GM19372 (cell line): ENCODE measurements around the gene CA5B.
A peak's percentile ranks its signal among the peaks of the same experiment; 100 is the strongest.
"Not testable (repeated sequence)": the region's sequence is repeated elsewhere in the genome, so short reads cannot be mapped to it uniquely, and the experiment has no call there.

Experiments
- ATAC-seq: cut with Tn5 transposase; IDR thresholded peaks from one replicate; pipeline ENCODE4 v1.9.1; 2021; ENCODE audit warnings: mild to moderate bottlenecking, low read depth, moderate library complexity; ENCODE audit not compliant: unreplicated experiment

CA5B gene

DNA sequence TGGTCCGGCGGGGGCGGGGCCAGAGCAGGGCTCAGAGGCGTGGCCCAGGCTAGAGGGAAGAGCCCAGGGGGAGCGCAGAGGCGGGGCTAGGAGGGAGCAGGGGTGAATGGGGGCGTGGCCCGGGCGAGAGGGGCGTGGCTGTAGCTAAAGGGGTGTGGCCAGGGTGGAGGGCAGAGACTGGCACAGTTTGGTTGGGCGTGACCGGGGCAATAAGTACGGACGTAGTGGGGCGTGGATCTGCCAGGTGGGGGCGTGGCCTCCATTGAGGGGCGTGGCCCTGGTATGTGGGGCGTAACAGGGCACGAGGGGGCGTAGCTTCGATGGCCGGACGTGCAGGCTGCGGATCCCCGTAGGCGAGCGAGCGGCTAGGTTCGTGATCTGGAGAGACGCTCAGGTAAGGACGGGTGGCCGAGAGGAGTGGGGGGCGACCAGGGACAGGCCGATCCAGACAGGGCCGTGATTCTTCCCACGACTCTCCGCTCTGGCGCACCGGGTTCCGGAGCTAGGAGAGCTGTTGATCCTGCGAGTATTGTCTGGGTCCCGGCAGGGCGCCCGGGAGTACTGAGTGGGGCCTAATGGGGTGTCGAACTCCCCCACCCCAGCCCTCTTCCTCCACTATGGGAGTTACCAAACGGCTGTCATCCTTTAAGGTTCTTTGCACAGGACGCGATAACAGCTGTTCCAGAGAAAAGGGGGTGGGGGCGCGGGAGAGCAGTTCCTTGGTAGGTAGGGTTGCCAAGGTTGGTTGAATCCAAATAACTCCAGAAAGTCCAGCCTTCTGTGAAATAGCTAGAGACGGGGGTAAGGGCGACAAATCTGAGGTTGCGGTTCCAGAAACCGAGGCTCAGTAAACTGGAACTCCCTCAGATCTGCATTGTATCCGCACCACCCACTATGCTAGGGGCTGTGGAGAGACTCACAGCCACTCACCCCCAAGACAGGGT is at the start of gene CA5B:
Gene CA5B (plus strand): TSS at position 312 of the 944 bp plus-strand sequence. CDS start 11,754 bp downstream, outside the sequence.
- ATAC-seq, result peak; percentile 85

DNA sequence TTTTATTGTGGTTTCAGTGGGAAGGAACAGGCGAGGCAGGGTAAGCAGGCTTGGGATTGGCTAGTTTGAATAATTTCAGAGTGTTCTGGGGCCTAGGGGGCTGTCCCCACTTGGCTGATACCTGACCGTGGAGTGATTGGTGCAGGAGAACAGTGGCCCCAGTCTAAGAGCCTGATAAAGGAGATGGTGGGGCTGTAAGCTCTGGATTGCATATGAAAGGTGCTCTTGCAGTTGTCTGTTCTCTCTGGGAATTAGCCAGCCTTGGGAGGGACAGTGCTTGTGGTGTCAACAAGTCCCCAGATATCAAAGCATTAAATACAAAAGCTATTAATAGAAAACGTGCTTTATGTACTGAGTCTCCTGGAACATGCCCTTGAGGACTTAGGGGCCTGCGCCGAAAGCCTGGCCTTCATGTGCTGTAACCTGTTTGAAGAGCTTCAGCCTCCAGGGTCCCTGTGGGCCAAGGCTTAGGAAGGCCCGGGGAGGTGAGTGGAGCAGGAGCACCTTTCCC is 43.1 kb upstream of the CA5B start:
- no peak for ATAC-seq

GRCh38 chrX:15696516-15696915 is 41.6 kb upstream of the CA5B start:
- ATAC-seq, result no peak

- ATAC-seq, result no peak
Observed at GRCh38 chrX:15702488-15703371, 35.3 kb upstream of the CA5B start.

- not testable (repeated sequence) for ATAC-seq
Observed at GRCh38 chrX:15703809-15704208, 34.3 kb upstream of the CA5B start.

DNA sequence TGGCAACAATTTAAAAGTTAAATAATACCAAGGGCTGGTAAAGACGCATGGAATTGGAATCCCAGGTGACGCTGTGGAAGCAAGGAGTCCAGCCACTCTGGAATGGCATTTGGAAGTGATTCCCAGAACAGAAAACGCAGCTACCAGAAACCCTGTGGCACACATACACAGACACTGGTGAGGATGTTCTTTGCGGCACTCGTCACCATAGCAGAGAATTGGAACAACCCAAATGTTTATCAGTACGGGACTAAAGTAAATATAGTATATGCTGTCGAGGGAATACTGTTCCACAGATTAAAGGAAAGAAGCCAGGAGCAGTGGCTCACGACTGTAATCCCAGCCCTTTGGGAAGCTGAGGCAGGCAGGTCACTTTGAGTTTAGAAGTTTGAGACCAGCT is 33.8 kb upstream of the CA5B start:
- ATAC-seq, result not testable (repeated sequence)

DNA sequence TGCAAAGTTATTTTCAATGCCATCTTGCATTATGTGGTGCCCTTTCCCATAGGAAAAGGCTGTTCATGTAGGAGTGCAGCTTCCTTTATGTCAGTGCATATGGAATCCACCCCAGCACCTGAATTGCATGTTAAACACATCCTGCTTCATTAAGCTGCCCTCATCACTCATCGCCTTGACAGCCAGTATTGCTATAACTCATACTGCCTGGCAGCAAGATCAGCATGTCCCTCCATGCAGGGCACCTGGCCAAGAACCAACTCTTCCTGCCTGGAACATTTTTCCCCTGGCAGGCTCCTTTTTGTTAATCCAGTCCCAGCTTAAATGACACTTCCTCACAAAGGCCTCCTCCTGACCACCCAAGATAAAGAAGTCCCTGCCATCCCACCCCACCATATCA is 23.5 kb upstream of the CA5B start:
- no peak for ATAC-seq

GRCh38 chrX:15718283-15718970 is 19.6 kb upstream of the CA5B start:
- no peak for ATAC-seq

- no peak for ATAC-seq
Observed at GRCh38 chrX:15719324-15719968, 18.6 kb upstream of the CA5B start.

DNA sequence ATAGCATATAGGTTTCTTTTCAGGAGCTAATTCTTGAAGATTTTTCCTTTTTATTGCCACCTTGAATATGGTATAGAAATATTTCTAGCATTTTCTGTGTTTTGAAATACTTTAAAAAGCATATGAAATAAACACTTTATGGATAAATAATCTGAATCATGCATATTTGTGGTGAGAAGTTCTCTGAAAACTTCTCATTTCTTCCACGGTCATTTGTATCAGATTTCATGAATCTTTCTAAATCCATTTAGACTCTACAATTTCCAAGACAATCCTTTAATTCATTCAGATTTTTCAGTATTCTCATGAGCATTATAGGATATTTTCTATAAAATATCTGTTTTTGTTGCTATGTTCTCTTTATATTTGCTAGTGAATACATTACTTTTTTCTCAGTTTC is 16.2 kb upstream of the CA5B start:
- no peak for ATAC-seq

- ATAC-seq, result no peak
Observed at GRCh38 chrX:15723887-15724517, 14.1 kb upstream of the CA5B start.

- no peak for ATAC-seq
Observed at GRCh38 chrX:15724911-15725310, 13.2 kb upstream of the CA5B start.

- not testable (repeated sequence) for ATAC-seq
Observed at GRCh38 chrX:15731368-15731767, 6.7 kb upstream of the CA5B start.

GRCh38 chrX:15737190-15737958 is 696 bp upstream of the CA5B start:
- ATAC-seq, result peak; percentile 5

DNA sequence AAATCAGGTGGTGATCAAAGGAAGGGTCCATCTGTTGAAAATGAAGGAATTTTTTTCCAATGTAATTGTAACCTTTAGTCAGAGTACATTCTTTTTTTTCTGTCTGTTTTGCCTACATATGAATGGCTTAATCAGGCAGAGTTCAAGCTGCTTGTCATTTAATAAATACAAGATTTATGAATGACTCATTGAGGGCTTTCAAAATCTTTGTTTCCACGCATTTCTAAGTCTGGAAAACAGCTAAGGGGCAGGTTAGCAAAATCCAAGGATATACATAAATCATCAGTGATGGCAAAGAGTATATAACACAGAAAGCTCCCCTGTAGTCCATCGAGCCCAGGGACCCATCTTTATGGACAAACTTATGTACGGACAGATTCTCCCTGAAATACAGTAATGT is 1.8 kb downstream of the CA5B start:
- no peak for ATAC-seq

DNA sequence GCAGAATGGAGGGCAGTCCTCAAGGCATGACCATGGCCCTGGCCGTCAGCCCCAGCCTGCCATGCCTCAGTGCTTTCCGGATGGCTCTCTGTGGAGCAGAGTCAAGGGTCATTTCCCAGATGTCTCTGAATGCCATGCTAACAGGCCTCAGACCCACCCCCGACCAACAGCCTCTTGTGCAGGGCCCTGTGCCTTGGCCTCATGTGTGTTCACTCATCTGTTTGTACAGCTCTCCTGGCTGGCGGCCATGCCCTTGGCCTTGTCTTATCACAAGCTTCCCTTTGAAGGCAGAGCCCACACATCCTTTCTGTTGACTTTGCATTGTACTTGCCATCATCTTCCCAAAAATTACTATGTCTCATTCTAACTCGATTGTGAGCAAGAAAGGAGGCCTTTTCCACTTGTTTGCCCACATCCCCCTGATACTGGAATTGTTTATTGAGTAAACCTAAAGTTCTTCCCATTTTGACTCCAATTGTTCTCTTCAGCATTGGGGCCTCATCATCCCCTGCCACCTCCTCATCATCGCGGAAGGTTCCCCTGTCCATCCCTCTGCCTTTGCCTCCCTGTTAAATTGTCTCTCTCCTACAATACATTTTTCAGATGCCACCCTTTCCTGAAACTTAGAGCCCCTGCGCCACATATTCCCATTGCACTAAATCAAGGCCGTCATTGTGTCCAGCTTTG is 6.3 kb downstream of the CA5B start:
- no peak for ATAC-seq

- no peak for ATAC-seq
Observed at GRCh38 chrX:15745179-15745578, 7.1 kb downstream of the CA5B start.

- not testable (repeated sequence) for ATAC-seq
Observed at GRCh38 chrX:15746651-15747050, 8.6 kb downstream of the CA5B start.
